Middle frontal gyrus (tissue), 1 donor: ENCODE measurements around the gene MATN1.
"Not testable (repeated sequence)": the region's sequence is repeated elsewhere in the genome, so short reads cannot be mapped to it uniquely, and the experiment has no call there.

Source experiments
- DNase-seq: peaks from one replicate; pipeline ENCODE4 v3.0.0-alpha.2; 2015; ENCODE audit warnings: low spot score; ENCODE audit errors: extremely low spot score

The MATN1 gene, protein sequence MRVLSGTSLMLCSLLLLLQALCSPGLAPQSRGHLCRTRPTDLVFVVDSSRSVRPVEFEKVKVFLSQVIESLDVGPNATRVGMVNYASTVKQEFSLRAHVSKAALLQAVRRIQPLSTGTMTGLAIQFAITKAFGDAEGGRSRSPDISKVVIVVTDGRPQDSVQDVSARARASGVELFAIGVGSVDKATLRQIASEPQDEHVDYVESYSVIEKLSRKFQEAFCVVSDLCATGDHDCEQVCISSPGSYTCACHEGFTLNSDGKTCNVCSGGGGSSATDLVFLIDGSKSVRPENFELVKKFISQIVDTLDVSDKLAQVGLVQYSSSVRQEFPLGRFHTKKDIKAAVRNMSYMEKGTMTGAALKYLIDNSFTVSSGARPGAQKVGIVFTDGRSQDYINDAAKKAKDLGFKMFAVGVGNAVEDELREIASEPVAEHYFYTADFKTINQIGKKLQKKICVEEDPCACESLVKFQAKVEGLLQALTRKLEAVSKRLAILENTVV

DNA sequence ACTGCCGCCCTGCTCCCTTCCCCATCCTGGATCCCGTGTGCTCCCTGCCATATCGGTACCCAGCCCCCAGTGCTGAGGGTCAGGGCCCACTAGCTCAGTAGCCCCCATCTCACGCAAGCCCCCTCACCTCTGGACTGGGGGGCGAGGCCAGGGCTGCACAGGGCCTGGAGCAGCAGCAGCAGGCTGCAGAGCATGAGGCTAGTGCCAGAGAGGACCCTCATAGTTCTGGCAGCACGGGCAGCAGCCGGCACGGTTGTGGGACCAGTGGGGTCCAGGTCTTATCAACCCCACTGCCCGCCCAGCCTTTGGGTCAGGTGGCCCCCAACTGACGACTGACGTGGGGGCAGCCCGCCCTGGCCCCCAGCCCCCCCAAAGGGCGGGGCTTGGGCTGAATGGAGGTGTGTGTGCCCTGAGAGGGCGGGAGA, at the start of gene MATN1:
Gene MATN1, minus strand, starts transcription at position 255 of the 425 bp plus-strand sequence. Its CDS starts 34 bp downstream, at position 221.
- no peak for DNase-seq

GRCh38 chr1:30771005-30771404, 47.6 kb upstream of the MATN1 start:
- no peak for DNase-seq

DNA sequence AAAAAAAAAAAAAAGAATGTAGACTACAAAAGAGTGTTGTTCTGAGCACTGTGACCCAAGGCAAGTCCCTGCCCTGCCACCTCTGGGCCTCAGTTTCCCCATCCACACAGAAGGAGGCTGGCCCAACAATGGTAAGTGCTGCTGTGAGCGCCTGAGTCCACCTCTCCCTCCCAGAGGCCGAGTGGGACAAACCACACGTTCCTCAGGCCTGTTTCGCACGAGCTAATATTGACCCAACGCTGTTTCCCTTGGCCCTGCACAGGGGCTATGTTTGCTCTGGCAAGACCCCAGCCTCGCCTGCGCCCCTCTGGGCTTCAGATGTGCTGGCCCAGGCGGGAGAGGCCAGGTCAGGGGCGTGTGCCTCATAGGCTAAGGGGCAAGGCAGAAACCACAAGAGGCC, 46.8 kb upstream of the MATN1 start:
- DNase-seq: no peak

DNA sequence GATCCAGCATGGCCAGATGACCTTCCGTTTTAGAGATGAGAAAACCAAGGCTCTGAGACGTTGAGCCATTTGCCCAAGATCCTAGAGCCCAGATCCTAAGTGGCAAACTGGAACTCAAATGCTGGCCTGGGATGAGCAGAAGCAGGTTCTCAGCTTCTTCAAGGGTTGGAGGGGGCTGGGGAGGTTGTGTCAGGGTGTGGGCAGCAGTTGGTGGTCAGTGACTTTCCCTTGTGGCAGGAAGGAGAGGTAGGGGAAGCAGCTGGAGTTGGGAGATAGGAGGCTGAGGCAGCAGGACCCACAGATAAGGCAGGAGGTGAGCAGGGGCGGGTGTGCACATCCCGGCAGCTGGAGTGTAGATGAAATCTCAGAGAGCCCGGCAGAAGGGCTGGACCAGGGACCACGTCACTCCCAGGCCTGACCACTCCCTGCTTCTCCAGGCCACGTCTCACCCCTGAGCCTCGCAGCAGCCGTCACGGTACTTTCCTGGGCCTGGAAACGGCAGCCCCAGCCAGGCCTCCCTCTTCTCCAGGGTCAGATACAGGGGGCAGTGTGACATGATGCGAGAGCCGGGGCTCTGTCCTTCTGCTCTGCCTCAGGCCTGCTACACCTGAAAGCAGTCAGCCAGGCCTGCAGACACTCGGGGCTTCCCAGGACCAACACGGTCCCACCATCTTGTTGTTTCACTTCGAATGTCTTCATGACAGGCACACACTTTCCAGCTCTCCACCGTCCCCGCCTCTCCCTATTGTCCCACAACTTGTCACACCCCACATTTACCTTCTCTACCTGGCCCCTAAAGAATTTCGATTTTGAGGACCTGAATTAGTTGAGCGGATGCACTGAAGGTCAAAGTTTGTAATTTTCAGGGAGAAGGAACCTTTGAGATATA, 45.7 kb upstream of the MATN1 start:
- DNase-seq: no peak

- DNase-seq: no peak
Observed at GRCh38 chr1:30768159-30768829, 44.9 kb upstream of the MATN1 start.

GRCh38 chr1:30766948-30767347, 43.6 kb upstream of the MATN1 start:
- DNase-seq: not testable (repeated sequence)

DNA sequence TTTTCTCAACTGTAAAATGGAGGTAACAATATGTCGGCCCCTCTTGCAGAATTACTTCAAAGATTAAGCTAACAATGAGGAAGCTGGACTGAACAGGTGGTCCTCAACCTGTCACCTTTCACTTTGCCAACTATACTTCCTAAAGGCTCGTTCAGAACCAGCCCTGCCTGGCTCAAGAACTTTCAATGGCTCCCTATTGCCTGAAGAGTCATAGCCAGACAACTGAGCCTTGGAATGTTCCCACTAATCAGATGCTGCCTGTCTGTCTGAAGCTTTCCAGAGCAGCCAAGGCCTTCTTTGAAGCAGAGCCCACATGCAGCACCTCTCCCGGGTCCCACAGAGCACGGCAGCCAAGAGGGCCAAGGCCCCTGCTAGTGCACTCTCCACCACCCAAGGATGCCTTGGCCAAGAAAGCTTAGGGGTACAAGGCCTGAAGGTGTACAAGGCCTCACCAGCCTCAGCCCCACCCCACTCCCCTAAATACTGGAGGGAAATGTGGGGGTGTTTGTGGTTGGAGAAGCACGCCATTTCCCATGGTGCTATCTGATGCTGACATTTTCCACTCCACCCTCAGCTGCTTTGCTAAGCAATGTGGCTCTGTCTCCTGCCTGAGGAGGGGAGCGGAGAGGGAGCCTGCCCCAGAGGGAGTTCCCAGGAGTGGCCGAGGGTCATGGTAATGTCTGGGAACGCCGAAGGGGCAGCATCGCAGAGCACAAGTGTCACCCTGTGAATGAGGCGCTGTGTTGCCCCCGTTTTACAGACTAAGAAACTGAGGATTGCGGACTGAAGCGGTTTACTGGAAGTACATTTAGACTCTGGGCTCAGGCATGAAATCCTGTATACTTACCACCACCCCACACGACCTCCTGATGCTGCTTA, 42.4 kb upstream of the MATN1 start:
- DNase-seq: no peak

GRCh38 chr1:30764939-30765555, 41.7 kb upstream of the MATN1 start:
- no peak for DNase-seq

- no peak for DNase-seq
Observed at GRCh38 chr1:30764396-30764795, 41.0 kb upstream of the MATN1 start.

GRCh38 chr1:30763651-30764248, 40.4 kb upstream of the MATN1 start:
- no peak for DNase-seq

GRCh38 chr1:30762930-30763650, 39.7 kb upstream of the MATN1 start:
- no peak for DNase-seq

- DNase-seq: no peak
Observed at GRCh38 chr1:30762152-30762929, 39.0 kb upstream of the MATN1 start.

DNA sequence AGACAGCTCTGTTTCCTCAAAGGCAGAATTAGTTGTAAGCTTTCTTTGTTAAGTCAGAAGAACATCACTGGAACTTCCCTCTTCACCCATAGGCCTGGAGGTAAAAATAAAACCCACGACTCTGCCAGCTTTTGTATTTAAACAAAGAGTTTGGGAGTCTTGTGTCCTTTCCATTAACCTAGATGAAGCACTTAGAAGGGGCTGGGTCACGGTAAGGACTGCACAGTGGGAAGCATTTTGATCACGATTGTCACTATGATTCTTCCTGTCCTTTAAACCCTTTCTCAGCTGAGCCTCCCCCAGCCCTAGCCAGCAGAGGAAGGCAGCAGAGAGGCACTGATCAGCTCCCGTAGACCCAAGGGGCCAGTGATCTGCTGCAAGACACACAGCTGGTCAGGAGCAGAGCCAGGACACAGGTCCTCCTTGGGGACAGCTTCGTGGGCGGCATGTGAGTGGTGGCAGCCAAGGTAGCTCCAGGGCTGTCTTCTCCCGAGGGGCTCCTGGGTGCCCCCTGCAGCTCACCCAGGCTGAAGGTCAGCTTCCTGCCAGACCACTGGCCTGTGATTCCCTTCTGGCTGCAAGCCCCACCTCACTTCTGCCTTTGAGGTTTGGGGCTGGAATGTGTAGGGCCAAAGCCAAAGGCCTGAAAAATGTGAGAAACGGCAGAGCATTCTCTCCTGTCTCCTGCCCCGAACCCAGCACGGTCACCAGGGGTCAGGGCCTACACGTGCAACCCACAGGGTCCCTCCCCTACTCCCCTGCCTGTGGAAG, 38.2 kb upstream of the MATN1 start:
- DNase-seq: no peak

DNA sequence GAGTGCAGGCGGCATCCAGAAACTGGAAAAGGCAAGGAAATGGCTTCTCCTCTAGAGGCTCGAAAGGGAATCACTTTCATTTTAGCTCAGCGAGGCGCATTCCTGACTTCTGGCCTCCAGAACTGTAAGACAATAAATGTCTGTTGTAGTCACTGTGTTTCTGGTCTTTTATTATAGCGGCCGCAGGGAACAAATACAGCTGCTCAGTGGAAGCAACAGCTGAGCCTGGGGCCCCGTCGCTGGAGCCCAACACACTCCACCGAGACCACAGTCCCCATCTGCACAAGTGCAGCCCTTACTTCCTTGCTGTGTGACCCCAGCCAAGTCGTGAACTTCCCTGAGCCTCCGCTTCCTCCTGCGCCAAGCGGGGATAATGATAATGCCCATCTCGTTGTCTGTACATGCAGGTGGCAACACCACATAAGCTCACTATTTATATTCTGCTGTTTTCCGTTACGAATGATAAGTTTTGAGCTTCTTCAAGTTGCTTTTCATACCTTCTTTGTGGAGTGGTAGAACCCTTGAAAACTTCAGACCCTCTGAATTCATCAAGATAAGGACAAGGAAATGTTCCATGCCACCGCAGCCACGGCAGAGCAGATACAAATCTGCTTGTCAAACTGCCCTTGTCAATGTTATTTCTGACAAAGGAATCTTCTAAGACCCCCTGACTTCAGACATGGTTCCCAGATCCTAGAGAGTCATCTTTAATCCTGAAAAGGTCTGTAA, 37.4 kb upstream of the MATN1 start:
- DNase-seq: no peak

GRCh38 chr1:30759718-30760281, 36.4 kb upstream of the MATN1 start:
- DNase-seq: no peak

GRCh38 chr1:30758785-30759380, 35.5 kb upstream of the MATN1 start:
- DNase-seq: no peak
